PC-9 (cell line): ENCODE measurements around the gene TBC1D22A.

Experiments used
- EZH2 ChIP-seq: fragments of 200-600 bp; sonication (generic); IDR thresholded peaks from 2 replicates; pipeline ENCODE4 v1.8.0; 2017; ENCODE audit warnings: antibody characterized with exemption, low read depth
- TF ChIP-seq, protein P1 (sequence below): fragments of 200-600 bp; sonication (generic); conservative IDR thresholded peaks from 2 replicates; pipeline ENCODE4 v1.6.1; 2017; ENCODE audit warnings: mixed run types, antibody characterized with exemption, mild to moderate bottlenecking, moderate library complexity

DNA sequence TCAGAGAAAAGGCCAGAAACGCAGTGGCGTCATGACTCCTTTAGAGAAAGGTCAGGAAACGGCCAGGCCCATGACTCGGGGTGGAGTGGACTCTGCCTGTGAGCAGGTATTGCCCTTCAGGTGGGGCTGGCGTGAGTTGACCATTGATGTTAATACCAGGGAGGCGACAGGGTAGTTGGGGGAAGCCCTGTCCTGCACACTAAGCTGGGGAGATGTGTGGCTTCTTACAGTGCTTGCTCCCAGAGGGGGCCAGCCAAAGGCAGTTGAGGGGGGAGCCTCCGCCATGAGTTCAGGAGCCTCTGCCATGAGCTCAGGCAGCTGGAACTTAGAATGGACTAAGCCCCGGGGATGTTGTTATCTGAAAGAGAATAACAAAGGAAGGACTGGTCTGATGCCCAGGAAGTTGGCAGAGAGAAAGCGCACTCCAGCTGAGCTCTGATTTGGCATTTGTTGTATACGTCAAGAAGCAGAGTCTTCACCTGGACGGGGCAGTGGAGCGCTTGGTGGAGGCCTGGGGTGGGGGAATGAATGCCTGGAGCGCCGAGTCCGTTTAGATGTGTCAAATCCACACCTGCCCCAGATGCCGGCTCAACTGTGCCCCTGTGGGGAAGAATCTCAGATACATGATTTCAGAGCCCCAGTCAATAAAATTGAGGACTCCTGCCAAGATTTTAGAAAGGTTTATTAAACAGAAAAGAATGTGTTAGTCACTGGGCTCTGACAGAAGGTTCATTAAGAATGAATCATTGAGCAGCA is 222.5 kb downstream of the TBC1D22A start:
- TF ChIP-seq, protein P1, sequence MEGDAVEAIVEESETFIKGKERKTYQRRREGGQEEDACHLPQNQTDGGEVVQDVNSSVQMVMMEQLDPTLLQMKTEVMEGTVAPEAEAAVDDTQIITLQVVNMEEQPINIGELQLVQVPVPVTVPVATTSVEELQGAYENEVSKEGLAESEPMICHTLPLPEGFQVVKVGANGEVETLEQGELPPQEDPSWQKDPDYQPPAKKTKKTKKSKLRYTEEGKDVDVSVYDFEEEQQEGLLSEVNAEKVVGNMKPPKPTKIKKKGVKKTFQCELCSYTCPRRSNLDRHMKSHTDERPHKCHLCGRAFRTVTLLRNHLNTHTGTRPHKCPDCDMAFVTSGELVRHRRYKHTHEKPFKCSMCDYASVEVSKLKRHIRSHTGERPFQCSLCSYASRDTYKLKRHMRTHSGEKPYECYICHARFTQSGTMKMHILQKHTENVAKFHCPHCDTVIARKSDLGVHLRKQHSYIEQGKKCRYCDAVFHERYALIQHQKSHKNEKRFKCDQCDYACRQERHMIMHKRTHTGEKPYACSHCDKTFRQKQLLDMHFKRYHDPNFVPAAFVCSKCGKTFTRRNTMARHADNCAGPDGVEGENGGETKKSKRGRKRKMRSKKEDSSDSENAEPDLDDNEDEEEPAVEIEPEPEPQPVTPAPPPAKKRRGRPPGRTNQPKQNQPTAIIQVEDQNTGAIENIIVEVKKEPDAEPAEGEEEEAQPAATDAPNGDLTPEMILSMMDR = no peak
- no peak for TF ChIP-seq EZH2
